HG02571 (cell line): Measurements from ENCODE around the gene SLC4A2.
A peak's percentile ranks its signal among the peaks of the same experiment; 100 is the strongest.

Source experiments
- ATAC-seq: cut with Tn5 transposase; IDR thresholded peaks from one replicate; pipeline ENCODE4 v1.9.1; 2021; ENCODE audit warnings: mild to moderate bottlenecking, moderate library complexity; ENCODE audit not compliant: unreplicated experiment

SLC4A2 gene

GRCh38 chr7:151114151-151115090, 55.0 kb downstream of the SLC4A2 start:
- no peak for ATAC-seq

GRCh38 chr7:151115121-151115835, 55.9 kb downstream of the SLC4A2 start:
- no peak for ATAC-seq

GRCh38 chr7:151115836-151116418, 56.5 kb downstream of the SLC4A2 start:
- no peak for ATAC-seq

- no peak for ATAC-seq
Observed at GRCh38 chr7:151116603-151117440, 57.4 kb downstream of the SLC4A2 start.

- no peak for ATAC-seq
Observed at GRCh38 chr7:151117565-151117964, 58.2 kb downstream of the SLC4A2 start.

GRCh38 chr7:151118108-151119054, 59.0 kb downstream of the SLC4A2 start:
- ATAC-seq: no peak

GRCh38 chr7:151119055-151119415, 59.6 kb downstream of the SLC4A2 start:
- no peak for ATAC-seq

GRCh38 chr7:151119902-151120301, 60.5 kb downstream of the SLC4A2 start:
- ATAC-seq: no peak

- ATAC-seq: no peak
Observed at GRCh38 chr7:151120896-151121295, 61.5 kb downstream of the SLC4A2 start.

GRCh38 chr7:151121380-151122170, 62.2 kb downstream of the SLC4A2 start:
- ATAC-seq: no peak

- ATAC-seq: no peak
Observed at GRCh38 chr7:151122276-151122675, 62.9 kb downstream of the SLC4A2 start.

- ATAC-seq: no peak
Observed at GRCh38 chr7:151122796-151123157, 63.4 kb downstream of the SLC4A2 start.

GRCh38 chr7:151123158-151123821, 63.9 kb downstream of the SLC4A2 start:
- no peak for ATAC-seq

- ATAC-seq: peak; percentile 83
Observed at GRCh38 chr7:151123822-151124464, 64.6 kb downstream of the SLC4A2 start.

- no peak for ATAC-seq
Observed at GRCh38 chr7:151124481-151124880, 65.1 kb downstream of the SLC4A2 start.

- no peak for ATAC-seq
Observed at GRCh38 chr7:151124899-151125399, 65.6 kb downstream of the SLC4A2 start.

- ATAC-seq: no peak
Observed at GRCh38 chr7:151125470-151125845, 66.1 kb downstream of the SLC4A2 start.
